GM19240 (cell line): ENCODE data around the gene CNOT10.
"Not testable (repeated sequence)": the region's sequence is repeated elsewhere in the genome, so short reads cannot be mapped to it uniquely, and the experiment has no call there.

Experiments used
- DNase-seq: peaks from one replicate; pipeline ENCODE4 v3.0.0; 2011; ENCODE audit warnings: low spot score; ENCODE audit not compliant: insufficient read length

The CNOT10 gene

GRCh38 chr3:32757618-32758374, 72.8 kb downstream of the CNOT10 start:
- no peak for DNase-seq

- no peak for DNase-seq
These were observed 73.4 kb downstream of the CNOT10 start for GRCh38 chr3:32758375-32758753.

- DNase-seq: no peak
These were observed 74.4 kb downstream of the CNOT10 start for GRCh38 chr3:32759342-32759741.

GRCh38 chr3:32764481-32764880, 79.5 kb downstream of the CNOT10 start:
- no peak for DNase-seq

- DNase-seq: no peak
These were observed 93.4 kb downstream of the CNOT10 start for GRCh38 chr3:32778389-32778788.

GRCh38 chr3:32780071-32780734, 95.2 kb downstream of the CNOT10 start:
- no peak for DNase-seq

GRCh38 chr3:32780735-32781210, 95.8 kb downstream of the CNOT10 start:
- no peak for DNase-seq

- peak; percentile 67 for DNase-seq
These were observed 96.4 kb downstream of the CNOT10 start for GRCh38 chr3:32781211-32781968.

- DNase-seq: not testable (repeated sequence)
These were observed 96.9 kb downstream of the CNOT10 start for GRCh38 chr3:32781969-32782270.

- DNase-seq: no peak
These were observed 97.4 kb downstream of the CNOT10 start for GRCh38 chr3:32782407-32782806.

- no peak for DNase-seq
These were observed 106.8 kb downstream of the CNOT10 start for GRCh38 chr3:32791833-32792232.

- DNase-seq: no peak
These were observed 109.7 kb downstream of the CNOT10 start for GRCh38 chr3:32794487-32795308.

- DNase-seq: not testable (repeated sequence)
These were observed 111.5 kb downstream of the CNOT10 start for GRCh38 chr3:32796384-32796950.

GRCh38 chr3:32797776-32798175, 112.8 kb downstream of the CNOT10 start:
- DNase-seq: no peak

- DNase-seq: not testable (repeated sequence)
These were observed 116.5 kb downstream of the CNOT10 start for GRCh38 chr3:32801440-32801839.

GRCh38 chr3:32813180-32813579, 128.2 kb downstream of the CNOT10 start:
- no peak for DNase-seq

- no peak for DNase-seq
These were observed 129.4 kb downstream of the CNOT10 start for GRCh38 chr3:32814361-32814760.

GRCh38 chr3:32815841-32816438, 131.0 kb downstream of the CNOT10 start:
- no peak for DNase-seq

GRCh38 chr3:32816439-32817256, 131.7 kb downstream of the CNOT10 start:
- no peak for DNase-seq

- no peak for DNase-seq
These were observed 132.2 kb downstream of the CNOT10 start for GRCh38 chr3:32817257-32817557.
